Activated CD8-positive, alpha-beta memory T cell treated with anti-CD3 and anti-CD28 coated beads, Interleukin-2, amount 10 ng/mL, durations not matched to agents 7 days and 5 days (primary cell): ENCODE data around the gene LRMDA. TPM values are rescaled to one million over a fixed set of nuclear protein-coding genes. Genes with fewer than 3 reads are reported as not detected.

Source experiments
- ATAC-seq: fragments of 150-1000 bp; cut with Tn5 transposase; one replicate; pipeline ENCODE4 v1.10.0; 2021; ENCODE audit warnings: moderate library complexity
- CTCF ChIA-PET: fragments of 350-600 bp; sonication (Branson Sonifier 250); formaldehyde crosslinking; loops from one replicate; lab custom pipeline; 2021; ENCODE audit warnings: antibody characterized with exemption; lab: Charles Lee
- DNase-seq: peaks from one replicate; pipeline ENCODE4 v3.0.0-alpha.2; 2020
- H3K27ac Mint-ChIP-seq: one replicate; pipeline ENCODE4 v1.8.0; 2021; ENCODE audit warnings: mild to moderate bottlenecking, mixed read lengths
- H3K27me3 Mint-ChIP-seq: one replicate; pipeline ENCODE4 v1.8.0; 2021; ENCODE audit warnings: mixed read lengths
- H3K36me3 Mint-ChIP-seq: one replicate; pipeline ENCODE4 v1.8.0; 2021; ENCODE audit warnings: mild to moderate bottlenecking, mixed read lengths
- H3K4me1 Mint-ChIP-seq: one replicate; pipeline ENCODE4 v1.8.0; 2021; ENCODE audit warnings: mixed read lengths
- H3K4me3 Mint-ChIP-seq: one replicate; pipeline ENCODE4 v1.8.0; 2021; ENCODE audit warnings: mild to moderate bottlenecking, moderate library complexity, mixed read lengths
- H3K9me3 Mint-ChIP-seq: one replicate; pipeline ENCODE4 v1.8.0; 2022; ENCODE audit warnings: low read depth, mixed read lengths
- total RNA-seq, 2 experiments: library from RNA; stranded (reverse); gene quantifications; one replicate each; pipeline ENCODE4 v1.2.3, GENCODE V29; 2021

The LRMDA gene
- total RNA-seq, 2 experiments from 2014 or later = not detected

GRCh38 chr10:75437693-75438092 lies 6.3 kb downstream of the LRMDA start:
- Mint-ChIP-seq H3K4me1 (no peaks in the 10 kb centered on the region), H3K4me3 (no peak overlapping the region), H3K36me3 (no peaks in the 10 kb centered on the region), H3K9me3 (no peaks in the 10 kb centered on the region), H3K27me3 (peaks cover 28% of the 10 kb centered on the region), H3K27ac (no peak overlapping the region)
- CTCF ChIA-PET = no interaction called here
- DNase-seq = no peak
- no peak for ATAC-seq

DNA sequence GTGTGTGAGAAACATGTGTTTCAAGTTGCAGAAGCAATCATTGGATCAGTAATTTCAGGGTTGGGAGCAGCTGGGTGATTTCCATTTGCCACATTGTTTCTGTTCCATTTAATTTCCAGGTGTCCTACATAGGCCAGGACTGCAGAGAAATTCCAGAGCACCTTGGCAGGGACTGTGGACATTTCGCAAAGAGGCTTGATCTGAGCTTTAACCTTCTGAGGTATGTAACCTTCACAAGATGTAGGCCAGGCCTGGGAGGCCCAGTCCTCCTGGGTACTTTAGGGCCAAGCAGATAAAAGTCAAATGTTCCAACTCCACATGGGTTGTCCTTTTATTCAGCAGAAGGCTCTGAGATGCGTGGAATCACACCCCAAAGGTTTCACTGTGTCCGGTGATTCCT lies 6.9 kb downstream of the LRMDA start:
- DNase-seq (no peak), ATAC-seq (no peak)
- peaks cover 22% of the 10 kb centered on the region for H3K27me3 Mint-ChIP-seq
- H3K36me3 Mint-ChIP-seq = no peaks in the 10 kb centered on the region
- no peak overlapping the region for H3K4me3 Mint-ChIP-seq
- no peaks in the 10 kb centered on the region for H3K4me1 Mint-ChIP-seq
- H3K27ac Mint-ChIP-seq = no peak overlapping the region
- CTCF ChIA-PET = no interaction called here
- no peaks in the 10 kb centered on the region for H3K9me3 Mint-ChIP-seq

DNA sequence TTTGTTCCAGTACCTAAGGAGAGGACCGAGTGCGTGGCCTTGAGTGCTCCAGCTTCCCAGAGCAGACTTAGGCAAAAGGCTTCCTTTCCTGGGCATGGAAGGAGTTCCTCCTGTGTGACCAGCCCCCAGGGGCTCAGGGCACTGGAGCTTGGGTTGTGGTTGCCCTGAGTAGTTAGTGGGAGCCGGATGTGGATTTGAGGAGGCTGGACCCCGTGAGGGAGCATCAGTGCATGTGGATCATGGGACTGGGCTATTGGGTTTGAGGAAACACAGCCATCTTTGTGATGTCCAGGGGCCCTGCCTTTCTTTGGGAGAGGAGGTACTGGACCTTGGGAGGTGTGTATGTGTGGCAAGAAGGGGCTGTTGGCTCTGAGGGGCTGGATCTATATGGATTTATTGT lies 8.4 kb downstream of the LRMDA start:
- H3K4me3 Mint-ChIP-seq = no peak overlapping the region
- peaks cover 10% of the 10 kb centered on the region for H3K27me3 Mint-ChIP-seq
- ATAC-seq = no peak
- no peak overlapping the region for H3K27ac Mint-ChIP-seq
- no peaks in the 10 kb centered on the region for H3K36me3 Mint-ChIP-seq
- CTCF ChIA-PET = no interaction called here
- no peak for DNase-seq
- peaks cover 4% of the 10 kb centered on the region for H3K9me3 Mint-ChIP-seq
- H3K4me1 Mint-ChIP-seq = no peaks in the 10 kb centered on the region

DNA sequence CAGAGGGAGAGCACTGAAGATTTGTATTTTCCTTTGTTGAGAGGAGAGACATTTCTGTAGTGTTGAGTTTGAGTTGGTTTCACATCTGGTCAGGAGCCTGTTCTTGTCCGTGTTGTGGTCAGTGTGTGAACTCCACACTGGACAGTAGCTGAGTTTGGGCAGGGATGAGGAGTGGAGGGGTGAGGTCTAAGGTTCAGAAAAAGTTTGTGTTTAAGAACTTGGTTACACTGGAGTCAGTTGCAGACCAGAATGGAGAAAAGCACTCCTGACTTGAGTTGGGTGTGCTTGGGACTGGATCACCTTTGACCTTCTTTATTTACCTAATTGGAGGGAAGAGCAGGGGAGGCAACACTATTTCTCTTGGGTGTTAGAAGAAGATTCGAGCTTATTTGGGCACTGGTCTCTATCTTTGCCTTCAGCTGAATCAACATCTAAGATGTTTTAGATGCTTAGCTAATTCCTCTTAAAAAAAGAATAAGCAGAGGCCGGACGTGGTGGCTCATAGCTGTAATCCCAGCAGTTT lies 8.9 kb downstream of the LRMDA start:
- Mint-ChIP-seq H3K9me3 (peaks cover 4% of the 10 kb centered on the region), H3K4me1 (no peaks in the 10 kb centered on the region), H3K27ac (no peak overlapping the region), H3K4me3 (no peak overlapping the region), H3K36me3 (no peaks in the 10 kb centered on the region), H3K27me3 (peaks cover 5% of the 10 kb centered on the region)
- DNase-seq (no peak), ATAC-seq (no peak)
- CTCF ChIA-PET = no interaction called here

DNA sequence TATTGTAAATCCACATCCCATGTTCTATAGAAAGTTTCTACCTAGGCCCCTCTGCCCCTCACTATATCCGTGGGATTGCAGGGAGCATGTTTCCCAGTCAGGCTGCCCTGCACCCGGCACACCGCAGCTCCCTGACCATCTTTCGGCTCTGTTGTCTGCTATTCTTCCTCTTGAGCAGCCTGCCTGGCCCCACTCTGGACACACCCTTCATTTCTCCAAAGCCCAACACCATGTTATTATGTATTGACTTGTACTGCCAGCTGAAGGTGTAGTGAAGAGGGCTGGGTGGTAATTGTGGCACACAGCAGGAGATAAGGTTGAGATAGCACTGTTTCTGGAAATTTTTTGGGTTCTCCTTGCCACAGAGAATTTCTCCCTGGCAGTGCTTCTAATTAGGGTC lies 9.8 kb downstream of the LRMDA start:
- DNase-seq (no peak), ATAC-seq (no peak)
- no peak overlapping the region for H3K4me3 Mint-ChIP-seq
- H3K27ac Mint-ChIP-seq = no peak overlapping the region
- H3K36me3 Mint-ChIP-seq = no peaks in the 10 kb centered on the region
- H3K27me3 Mint-ChIP-seq = peaks cover 5% of the 10 kb centered on the region
- no peaks in the 10 kb centered on the region for H3K4me1 Mint-ChIP-seq
- peaks cover 4% of the 10 kb centered on the region for H3K9me3 Mint-ChIP-seq
- CTCF ChIA-PET = no interaction called here

DNA sequence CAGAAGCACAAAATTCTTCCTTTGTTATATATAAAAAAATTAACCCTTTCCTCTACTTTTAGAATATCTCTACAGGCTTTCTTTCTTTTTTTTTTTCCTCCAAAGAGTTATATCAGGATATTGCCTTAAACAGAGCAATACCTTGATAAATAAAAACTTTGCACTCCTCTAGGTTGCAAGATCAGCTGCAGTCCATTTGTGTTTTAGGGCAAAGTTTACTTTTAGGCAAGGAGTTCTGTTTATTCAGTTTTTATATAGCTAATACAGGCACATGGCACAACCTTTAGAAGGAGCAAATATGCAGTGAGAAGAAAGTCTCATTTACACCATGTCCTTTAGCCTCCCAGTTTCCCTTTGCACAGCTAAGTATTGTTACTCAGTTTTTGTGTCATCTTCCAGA lies 10.3 kb downstream of the LRMDA start:
- no peak overlapping the region for H3K4me3 Mint-ChIP-seq
- peaks cover 4% of the 10 kb centered on the region for H3K9me3 Mint-ChIP-seq
- no peaks in the 10 kb centered on the region for H3K4me1 Mint-ChIP-seq
- peaks cover 5% of the 10 kb centered on the region for H3K27me3 Mint-ChIP-seq
- DNase-seq (no peak), ATAC-seq (no peak)
- H3K36me3 Mint-ChIP-seq = no peaks in the 10 kb centered on the region
- CTCF ChIA-PET = no interaction called here
- H3K27ac Mint-ChIP-seq = no peak overlapping the region

DNA sequence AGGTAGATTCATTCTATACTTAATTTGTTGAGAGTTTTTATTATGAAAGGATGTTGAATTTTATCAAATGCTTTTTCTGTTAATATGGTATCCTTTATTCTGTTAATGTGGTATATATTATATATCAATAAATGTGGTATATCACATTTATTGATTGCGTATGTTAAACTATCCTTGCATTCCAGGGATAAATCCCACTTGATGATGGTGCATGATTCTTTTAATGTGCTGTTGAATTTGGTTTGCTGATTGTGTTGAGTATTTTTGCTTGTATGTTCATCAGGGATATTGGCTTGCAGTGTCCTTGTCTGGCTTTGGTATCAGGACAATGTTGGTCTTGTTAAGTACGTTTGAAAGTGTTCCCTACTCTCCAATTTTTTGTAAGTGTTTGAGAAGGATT lies 11.9 kb downstream of the LRMDA start:
- CTCF ChIA-PET = no interaction called here
- Mint-ChIP-seq H3K9me3 (peaks cover 4% of the 10 kb centered on the region), H3K4me3 (no peak overlapping the region), H3K27me3 (peaks cover 2% of the 10 kb centered on the region), H3K36me3 (no peaks in the 10 kb centered on the region), H3K4me1 (no peaks in the 10 kb centered on the region), H3K27ac (no peak overlapping the region)
- no peak for DNase-seq
- no peak for ATAC-seq

- CTCF ChIA-PET = no interaction called here
- Mint-ChIP-seq H3K9me3 (peaks cover 4% of the 10 kb centered on the region), H3K36me3 (no peaks in the 10 kb centered on the region), H3K4me1 (no peaks in the 10 kb centered on the region), H3K27me3 (peaks cover 2% of the 10 kb centered on the region), H3K4me3 (no peak overlapping the region), H3K27ac (no peak overlapping the region)
- ATAC-seq = no peak
- no peak for DNase-seq
Observed at GRCh38 chr10:75444781-75445386, 13.5 kb downstream of the LRMDA start.

DNA sequence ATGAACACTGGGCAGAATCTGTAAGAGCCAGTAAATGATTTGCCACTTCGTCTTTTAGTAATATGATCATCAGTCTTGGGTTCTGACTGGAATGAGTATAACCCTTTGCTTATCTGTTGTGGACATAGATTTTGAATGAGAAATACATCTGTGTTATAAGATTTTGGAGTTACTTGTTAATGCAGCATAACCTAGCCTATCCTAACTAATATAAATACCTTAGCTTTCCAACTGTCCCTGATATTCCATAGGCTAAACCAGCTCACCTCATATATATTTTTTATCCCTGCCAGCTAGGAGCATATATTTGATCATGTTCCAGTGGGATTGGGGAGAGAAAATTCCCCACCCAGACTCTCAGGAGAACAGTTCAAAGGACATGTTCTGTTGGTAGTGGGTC lies 15.1 kb downstream of the LRMDA start:
- Mint-ChIP-seq H3K27ac (no peak overlapping the region), H3K36me3 (no peaks in the 10 kb centered on the region), H3K9me3 (peaks cover 4% of the 10 kb centered on the region), H3K4me1 (no peaks in the 10 kb centered on the region), H3K4me3 (no peak overlapping the region), H3K27me3 (peaks cover 2% of the 10 kb centered on the region)
- no peak for DNase-seq
- ATAC-seq = no peak
- CTCF ChIA-PET = no interaction called here

DNA sequence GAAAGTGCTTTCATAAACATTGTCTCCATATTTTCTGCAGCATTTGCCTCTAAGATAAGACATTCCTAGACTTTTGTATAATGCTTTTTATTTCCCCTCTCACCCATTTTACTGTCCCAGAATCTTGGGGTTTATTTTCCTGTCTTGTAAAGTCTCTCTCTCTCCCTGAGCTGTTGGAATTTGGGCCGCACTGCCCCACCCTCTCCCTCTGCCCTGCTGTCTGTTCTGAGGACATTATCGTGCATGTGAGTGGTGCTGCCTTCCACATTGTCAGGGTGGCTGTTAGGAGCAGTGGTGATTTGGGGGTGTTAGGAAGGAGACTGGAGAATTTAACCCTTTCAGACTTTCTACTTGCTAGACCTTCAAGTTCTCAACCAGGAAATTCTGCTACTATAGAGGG lies 16.7 kb downstream of the LRMDA start:
- no peak for DNase-seq
- Mint-ChIP-seq H3K4me3 (no peak overlapping the region), H3K36me3 (no peaks in the 10 kb centered on the region), H3K27ac (no peak overlapping the region), H3K9me3 (peaks cover 4% of the 10 kb centered on the region), H3K27me3 (no peaks in the 10 kb centered on the region), H3K4me1 (no peaks in the 10 kb centered on the region)
- CTCF ChIA-PET = no interaction called here
- ATAC-seq = no peak

DNA sequence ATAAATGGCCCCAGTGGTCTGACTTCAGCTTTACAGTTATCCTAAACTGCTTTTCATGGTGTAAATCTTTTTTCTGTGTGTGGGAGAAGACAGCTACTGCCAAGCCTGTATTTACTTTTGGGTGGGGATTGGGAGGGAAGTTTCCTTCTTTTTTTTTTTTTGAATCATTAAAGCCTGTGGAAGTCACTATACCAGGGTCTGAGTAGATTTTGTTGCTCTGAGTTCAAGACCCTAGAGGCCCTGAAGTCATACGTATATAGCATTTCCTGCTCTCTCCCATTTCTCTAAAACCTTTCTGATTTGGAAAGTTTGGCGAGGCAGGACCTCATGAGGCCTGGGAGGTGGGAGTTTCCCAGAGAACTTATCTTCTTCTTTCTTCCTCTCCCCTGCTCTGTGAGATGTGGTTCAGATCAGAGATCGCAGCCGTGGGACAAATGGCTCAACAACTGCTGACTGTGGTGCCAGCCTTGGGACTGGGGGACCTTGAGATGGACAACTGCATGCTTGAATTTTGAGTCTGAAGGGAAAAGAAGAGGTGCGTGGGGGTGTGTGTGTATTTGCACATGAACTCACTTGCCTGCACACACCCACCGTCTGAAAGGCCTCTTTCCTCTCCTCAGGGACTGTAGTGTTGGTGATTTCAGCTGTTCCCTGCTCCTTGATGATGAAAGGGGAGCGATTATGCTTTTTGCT lies 18.1 kb downstream of the LRMDA start:
- no peak overlapping the region for H3K4me3 Mint-ChIP-seq
- H3K27ac Mint-ChIP-seq = no peak overlapping the region
- no peaks in the 10 kb centered on the region for H3K27me3 Mint-ChIP-seq
- ATAC-seq (no peak), DNase-seq (no peak)
- no peaks in the 10 kb centered on the region for H3K9me3 Mint-ChIP-seq
- no peaks in the 10 kb centered on the region for H3K36me3 Mint-ChIP-seq
- H3K4me1 Mint-ChIP-seq = no peaks in the 10 kb centered on the region
- CTCF ChIA-PET = no interaction called here

DNA sequence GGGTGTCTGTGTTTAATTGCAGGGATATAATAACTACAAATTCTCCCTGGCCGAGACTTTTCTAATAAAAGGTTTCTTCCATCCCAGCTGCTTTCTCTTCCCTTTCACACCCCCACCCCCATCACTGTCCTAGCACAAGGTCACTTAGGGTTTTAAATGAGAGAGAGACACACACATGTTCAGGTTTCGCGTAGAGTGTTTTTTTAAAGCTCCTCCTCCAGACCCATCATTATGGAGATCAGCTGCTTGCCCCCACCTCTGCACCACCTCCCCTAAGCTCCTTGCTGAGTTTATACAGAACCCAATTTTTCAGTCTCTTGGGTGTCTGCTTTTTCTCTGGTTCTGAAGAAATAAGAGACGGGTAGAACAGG lies 18.6 kb downstream of the LRMDA start:
- CTCF ChIA-PET = no interaction called here

DNA sequence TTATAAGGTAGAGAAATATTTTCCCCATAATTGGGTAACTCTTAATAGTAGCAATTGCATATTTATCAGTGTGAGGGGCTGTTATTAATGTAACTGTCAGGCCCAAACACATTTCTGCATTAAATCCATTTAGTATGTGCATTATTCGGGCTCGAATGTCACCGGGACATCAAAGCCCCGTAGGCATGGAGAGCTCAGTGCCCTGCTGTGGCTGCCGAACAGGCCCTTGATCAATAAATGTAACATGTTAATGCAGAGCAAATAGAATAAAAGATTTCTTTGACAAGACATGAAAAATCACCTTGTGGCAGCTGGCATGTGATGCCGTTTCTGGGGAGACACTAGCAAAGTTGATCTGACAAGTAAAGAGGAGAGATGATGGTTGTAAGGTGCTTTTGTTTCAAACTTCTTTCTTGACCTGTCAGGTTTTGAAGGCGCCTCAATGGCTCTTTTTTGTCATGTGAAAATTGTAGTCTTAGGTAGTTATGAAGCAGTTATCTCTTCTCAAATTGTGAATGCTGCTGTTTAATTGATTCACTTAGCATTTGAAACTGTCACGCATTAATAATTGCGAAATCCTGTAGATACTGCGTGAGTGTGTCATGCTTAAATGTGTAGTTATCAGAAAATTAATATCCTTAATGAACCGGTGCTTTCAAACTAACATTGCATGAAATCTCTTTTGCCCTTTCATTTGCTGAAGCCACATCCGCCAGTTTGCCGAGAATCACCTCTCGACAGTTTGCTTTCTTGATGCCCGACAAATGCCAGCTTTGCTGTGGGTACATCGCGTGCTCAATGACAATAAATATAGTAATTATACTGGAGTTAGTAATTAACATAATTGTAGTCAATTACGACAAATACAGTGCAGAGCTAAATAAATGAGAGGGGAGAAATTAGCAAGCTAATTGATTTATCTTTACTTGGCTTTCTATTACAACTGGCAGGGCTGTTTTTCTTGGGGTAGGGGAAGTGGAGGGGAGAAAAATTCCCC lies 19.5 kb downstream of the LRMDA start:
- CTCF ChIA-PET = no interaction called here
- no peak for ATAC-seq
- H3K9me3 Mint-ChIP-seq = no peaks in the 10 kb centered on the region
- H3K4me1 Mint-ChIP-seq = no peaks in the 10 kb centered on the region
- no peaks in the 10 kb centered on the region for H3K36me3 Mint-ChIP-seq
- H3K27ac Mint-ChIP-seq = no peak overlapping the region
- H3K4me3 Mint-ChIP-seq = no peak overlapping the region
- no peak for DNase-seq
- no peaks in the 10 kb centered on the region for H3K27me3 Mint-ChIP-seq

More for the DNA sequence above, 18.6 kb downstream of the LRMDA start:
- Mint-ChIP-seq H3K4me3 (no peak overlapping the region), H3K4me1 (no peaks in the 10 kb centered on the region), H3K36me3 (no peaks in the 10 kb centered on the region), H3K27me3 (no peaks in the 10 kb centered on the region), H3K27ac (no peak overlapping the region), H3K9me3 (no peaks in the 10 kb centered on the region)
- no peak for DNase-seq
- ATAC-seq = no peak
